HG03196 (cell line): ENCODE measurements around the gene TREML1.
"Not testable (repeated sequence)": the region's sequence is repeated elsewhere in the genome, so short reads cannot be mapped to it uniquely, and the experiment has no call there.

ENCODE experiments used
- ATAC-seq: cut with Tn5 transposase; IDR thresholded peaks from one replicate; pipeline ENCODE4 v1.9.1; 2021; ENCODE audit not compliant: unreplicated experiment

The TREML1 gene

DNA sequence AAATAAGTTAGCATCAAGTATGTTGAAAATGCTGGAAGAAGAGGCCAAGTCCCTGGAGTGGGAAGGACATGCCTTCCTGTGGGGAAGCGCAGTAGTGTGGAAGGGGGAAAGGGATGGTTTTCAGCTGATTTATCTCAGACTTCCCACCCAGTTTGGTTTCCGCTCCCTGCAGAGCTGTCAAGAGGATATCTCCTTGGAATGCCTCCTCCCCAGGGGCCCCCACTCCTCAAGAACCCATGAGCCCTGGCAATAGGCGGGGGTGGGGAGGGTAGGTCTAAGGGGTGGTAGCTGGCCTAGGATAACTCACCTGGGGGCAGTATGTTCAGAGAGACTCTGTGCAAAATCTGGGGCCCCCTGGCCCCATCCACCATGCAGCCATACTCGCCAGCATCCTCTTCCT, 696 bp downstream of the TREML1 start:
- no peak for ATAC-seq

DNA sequence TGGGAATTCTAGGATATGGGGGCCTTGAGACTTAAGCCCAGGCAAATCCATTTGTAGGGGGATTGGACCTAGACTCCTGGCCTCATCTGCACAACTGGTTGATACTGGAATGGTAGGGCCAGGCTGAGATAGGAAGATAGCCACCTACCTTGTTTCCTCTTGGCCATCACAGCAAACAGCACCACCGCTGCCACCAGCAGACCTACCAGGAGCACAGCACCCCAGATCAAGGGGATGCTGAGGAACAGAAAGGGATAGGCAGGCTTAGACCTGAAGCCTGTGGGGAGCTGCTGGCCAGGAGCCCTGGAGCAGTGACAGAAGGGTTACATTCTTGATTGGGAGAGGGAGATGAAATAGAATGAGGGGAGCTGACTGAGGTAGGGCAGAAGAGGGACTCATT, 3.5 kb downstream of the TREML1 start:
- ATAC-seq: no peak

DNA sequence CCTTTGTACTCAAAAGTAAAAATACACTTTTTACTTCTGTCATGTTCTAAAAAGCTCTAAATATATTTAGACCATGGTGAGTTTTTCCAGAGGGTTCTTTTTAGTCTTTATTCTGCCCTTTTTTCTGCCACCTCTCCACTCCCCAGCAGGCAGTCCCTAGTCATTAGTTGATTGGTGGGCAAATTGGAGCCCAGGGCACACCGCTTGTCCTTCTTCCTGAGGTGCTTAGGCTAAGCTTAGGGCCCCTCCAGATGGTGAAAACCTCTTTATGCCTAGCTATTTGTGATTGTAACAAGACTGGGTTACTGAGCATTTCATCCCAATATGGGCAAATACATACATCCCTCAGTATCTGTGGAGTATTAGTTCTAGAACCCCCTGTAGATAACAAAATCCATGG, 6.2 kb downstream of the TREML1 start:
- ATAC-seq: no peak

DNA sequence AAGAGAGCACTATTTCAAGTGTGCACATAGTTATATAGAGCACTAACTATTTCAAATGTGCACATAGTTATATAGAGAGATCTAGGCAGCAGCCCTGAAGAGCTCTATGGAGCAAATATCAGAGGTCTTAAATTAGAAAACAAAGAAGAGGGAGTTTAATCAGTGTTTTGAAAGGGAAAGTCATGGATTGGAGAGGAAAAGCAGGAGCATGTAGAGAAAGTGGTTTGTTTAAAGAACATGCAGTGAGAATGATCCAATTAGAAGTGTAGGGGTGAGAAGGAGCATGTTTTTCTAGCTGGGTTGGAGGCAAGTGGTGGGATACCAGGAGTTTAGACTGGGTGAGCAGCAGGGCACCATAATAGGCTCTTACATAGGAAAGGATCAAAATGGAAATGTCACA, 17.2 kb downstream of the TREML1 start:
- ATAC-seq: no peak

DNA sequence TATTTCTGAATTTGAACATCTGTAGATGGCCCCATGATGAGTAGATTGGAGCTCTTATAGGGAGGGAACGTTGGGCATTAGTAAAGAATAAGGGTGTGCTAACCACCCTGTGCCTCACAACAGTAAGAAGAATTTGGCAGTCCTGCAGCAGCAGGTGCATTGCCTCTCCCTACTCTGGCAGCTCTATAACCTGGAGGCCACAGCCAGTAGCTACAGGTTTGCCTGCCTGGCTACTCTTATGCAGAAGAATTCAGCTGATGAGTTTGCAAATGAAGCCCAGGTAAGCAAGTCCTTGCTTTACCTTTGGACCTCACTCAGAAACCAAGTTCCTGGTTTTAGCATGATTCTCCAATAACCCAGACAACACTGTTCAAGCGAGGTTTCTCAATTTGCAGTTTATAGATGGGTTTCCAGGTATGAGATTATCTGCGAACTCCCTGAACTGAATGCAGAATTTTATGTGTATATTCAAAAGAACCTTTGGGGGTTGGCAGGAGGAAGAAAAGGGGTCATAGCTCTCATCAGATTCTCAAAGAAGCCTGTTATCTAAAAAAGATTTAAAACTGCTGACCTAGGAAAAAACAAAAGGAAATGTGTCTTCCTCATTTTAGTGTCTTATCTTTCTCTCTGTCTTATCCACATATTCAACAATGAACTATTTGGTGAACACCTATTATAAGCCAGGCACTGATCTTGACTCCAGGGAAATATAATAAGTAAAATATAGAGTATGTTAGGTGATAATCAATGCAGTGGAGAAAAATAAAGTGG, 18.9 kb downstream of the TREML1 start:
- ATAC-seq: no peak

DNA sequence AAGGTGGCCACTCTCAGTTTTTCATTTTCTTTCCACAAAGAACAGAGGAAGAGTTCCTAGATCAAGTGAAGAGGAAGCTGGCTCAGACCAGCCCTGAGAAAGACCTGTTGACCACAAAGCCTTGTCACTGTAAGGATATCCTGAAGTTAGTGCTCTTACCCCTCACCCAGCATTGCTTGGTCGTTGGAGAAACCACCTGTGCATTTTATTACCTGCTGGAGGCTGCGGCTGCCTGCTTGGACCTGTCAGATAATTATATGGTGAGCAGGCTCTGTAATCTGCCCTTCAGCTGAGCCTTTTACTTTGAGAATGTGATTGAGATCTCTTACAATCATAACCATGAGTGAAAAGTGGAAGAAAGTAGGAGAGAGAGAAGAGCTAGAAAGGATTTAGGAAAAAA, 21.9 kb downstream of the TREML1 start:
- ATAC-seq: no peak

DNA sequence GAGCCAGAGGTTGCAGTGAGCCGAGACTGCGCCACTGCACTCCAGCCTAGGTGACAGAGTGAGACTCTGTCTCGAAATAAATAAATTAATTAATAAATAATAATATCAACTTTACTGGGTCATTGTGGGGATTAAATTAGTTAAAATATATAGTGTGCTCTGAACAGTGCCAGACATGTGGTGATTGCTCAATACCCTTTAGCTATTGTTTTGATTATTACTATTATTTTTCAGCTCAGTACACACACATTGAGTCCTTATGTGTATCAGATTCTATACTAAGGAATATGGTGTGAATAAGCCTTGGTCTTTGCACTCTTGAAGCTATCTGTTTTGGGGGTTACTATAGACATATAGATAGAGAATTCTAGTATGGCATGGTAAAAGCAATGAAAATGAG, 28.9 kb downstream of the TREML1 start:
- no peak for ATAC-seq

DNA sequence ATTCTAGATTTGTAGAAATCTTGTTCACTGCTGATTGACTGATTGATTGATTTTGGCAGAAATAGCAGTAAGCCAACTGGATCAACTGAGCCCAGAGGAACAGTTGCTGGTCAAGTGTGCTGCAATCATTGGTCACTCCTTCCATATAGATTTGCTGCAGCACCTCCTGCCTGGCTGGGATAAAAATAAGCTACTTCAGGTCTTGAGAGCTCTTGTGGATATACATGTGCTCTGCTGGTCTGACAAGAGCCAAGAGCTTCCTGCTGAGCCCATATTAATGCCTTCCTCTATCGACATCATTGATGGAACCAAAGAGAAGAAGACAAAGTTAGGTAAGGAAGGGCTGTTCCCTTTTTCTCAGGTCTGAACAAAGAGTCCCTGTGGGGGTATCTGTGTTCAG, 31.2 kb downstream of the TREML1 start:
- no peak for ATAC-seq

DNA sequence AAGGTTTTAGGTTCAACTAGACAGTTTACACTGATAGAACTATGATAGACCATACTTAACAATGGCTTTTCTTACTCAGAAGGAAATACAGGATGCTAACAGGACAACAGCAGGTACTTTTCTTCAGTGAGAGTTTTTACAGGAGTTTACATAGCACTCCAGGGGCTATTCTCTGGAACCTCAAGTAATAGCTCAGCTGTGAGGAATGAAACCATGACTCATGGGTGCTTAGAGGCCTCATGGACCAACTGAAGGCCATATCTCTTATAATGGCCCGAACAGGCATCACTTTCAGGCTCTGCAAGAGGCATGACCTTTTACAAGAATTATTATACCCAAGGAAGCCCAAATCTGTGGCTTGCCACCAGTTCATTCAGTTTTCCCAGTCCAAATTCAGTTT, 31.8 kb downstream of the TREML1 start:
- no peak for ATAC-seq

DNA sequence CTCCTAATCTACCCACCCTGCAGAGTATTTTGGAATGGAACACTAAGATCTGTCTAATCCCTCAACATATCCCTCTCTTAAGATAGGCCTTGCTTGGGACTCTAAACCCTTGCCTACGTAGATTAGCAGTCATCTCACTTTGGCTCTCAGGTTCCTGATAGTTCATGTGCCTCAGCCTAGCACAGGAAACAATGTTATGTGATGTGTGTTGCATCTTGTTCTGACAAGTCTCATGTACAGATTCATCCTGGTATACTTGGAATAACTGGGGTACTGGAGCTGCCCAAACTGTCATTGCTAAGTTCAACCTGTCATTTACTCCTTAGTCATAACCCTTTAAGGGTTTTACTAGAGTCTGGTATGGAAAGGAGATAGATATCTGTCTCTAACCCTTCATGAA, 34.1 kb downstream of the TREML1 start:
- ATAC-seq: no peak

DNA sequence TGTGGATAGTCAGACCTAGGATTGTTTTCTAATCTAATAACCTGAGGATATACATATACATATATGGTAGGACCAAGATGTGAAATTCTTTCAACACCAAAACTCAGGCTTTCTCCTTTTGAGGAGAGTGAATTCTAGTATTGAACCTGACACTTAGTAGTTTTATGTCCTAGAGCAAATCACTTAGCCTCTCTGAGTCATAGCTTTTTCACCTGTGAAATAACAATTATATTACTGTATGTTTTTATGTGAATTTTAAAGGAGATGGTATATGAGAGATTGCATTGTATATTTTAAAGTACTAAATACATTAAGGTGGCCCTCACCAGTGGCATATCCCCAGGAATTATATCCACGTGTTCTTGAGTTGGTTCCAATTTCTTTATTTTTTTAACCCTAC, 34.6 kb downstream of the TREML1 start:
- ATAC-seq: no peak

DNA sequence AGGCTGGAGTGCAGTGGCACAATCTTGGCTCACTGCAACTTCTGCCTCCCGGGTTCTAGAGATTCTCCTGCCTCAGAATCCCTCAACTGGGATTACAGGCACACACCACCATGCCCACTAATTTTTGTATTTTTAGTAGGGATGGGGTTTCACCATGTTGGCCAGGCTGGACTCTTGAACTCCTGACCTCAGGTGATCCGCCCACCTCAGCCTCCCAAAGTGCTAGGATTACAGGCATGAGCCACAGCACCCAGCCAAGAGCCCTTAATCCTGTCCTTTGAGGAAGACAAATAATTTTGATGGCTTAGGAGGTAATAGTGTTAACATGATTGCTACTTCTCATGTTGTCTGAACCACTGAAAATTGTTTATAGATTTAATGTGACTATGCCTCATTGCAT, 39.1 kb downstream of the TREML1 start:
- ATAC-seq: not testable (repeated sequence)

DNA sequence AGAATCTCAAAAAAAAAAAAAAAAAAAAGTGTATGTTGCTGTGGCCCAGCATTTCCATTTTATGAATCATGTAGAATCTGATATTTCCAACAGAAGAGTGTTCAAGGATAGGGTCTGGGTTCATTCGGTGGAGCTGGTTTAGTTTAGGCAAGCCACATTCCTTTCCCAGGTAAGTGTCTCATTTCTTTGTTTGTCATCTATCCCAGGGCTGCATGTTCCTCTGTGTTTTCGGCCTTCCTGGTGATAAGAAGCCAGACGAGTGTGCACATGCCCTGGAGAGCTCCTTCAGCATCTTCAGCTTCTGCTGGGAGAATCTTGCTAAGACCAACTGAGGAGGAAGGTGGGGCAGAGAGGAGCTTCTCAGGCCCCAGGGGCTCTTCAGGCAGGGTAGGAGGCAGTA, 43.1 kb downstream of the TREML1 start:
- no peak for ATAC-seq

DNA sequence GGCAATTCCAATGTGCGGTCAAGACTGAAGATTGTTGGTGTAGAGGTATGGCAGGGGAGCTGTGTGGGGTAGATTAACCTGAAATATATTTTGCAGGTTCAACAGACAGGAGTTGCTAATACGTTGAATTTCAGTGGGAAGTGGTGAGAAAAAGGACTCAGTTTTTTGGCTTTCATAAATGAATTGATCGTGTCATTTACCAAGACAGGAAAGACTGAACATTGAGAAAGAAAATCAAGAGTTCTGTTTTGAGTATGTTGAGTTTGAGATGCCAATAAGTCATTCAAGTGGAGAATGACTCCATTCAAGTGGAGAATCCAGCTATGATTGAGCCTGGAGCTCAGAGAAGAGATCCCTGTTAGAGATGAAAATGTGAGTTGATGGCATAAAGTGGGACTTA, 50.3 kb downstream of the TREML1 start:
- ATAC-seq: no peak

DNA sequence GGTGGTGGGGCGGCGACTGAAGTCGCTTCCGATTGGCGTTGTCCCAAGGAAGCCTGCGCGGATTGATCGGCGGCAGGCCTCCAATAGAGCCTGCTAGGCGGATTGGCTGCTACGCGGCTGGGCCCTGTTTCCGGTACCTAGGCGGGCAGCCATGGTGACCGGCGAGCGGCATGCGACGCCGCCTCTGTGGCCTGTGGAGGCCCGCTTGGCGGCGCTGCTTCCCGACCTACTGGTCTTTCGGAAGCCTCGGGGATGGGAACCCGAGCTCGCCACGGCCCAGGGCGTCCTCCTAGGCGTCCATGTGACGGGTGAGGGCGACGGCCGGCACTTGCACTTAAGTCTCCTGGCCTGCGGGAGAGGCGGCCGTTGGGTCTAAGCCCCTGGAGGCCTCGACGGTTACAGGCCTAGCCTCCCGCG, 53.3 kb downstream of the TREML1 start:
- no peak for ATAC-seq
